Posterior cingulate gyrus (tissue), 11 donors: Measurements from ENCODE around the gene EDN2.

Experiments used
- DNase-seq, 10 donors: peaks; one replicate each; pipeline versions ENCODE4 v3.0.0 to v3.0.0-alpha.2; 2020 to 2021; ENCODE audit warnings: mixed read lengths in 3 of 10
- intact Hi-C: fragments of 100-400 bp; cut with DNase I; formaldehyde crosslinking; loops from one replicate; pipeline ENCODE4 v1.15.1; 2023

The EDN2 gene

GRCh38 chr1:41500781-41501518, 16.5 kb upstream of the EDN2 start:
- intact Hi-C loops: no loop called here

GRCh38 chr1:41500378-41500777, 15.9 kb upstream of the EDN2 start:
- intact Hi-C loops: no loop called here
- peak in 2 of 10 donors; percentile 87 to 88 for DNase-seq

More at GRCh38 chr1:41500781-41501518, 16.5 kb upstream of the EDN2 start:
- DNase-seq: peak in 2 of 10 donors; percentile 42 to 62

GRCh38 chr1:41499591-41499990, 15.1 kb upstream of the EDN2 start:
- intact Hi-C loops: no loop called here
- DNase-seq: peak in 2 of 10 donors; percentile 43 to 44

GRCh38 chr1:41498804-41499203, 14.3 kb upstream of the EDN2 start:
- peak in 1 of 10 donors; percentile 59 for DNase-seq
- intact Hi-C loops: no loop called here

GRCh38 chr1:41498391-41498790, 13.9 kb upstream of the EDN2 start:
- intact Hi-C loops: no loop called here
- peak in 2 of 10 donors; percentile 65 to 74 for DNase-seq

- intact Hi-C loops: no loop called here
- DNase-seq: peak in 2 of 10 donors; percentile 43 to 66
These were observed 13.1 kb upstream of the EDN2 start for GRCh38 chr1:41497461-41498030.

GRCh38 chr1:41497056-41497440, 12.6 kb upstream of the EDN2 start:
- peak in 2 of 10 donors; percentile 76 to 88 for DNase-seq
- intact Hi-C loops: no loop called here

GRCh38 chr1:41496080-41497055, 11.9 kb upstream of the EDN2 start:
- intact Hi-C loops: no loop called here
- peak in 8 of 10 donors; percentile 55 to 96 (median 72) for DNase-seq

- peak in 8 of 10 donors; percentile 28 to 94 (median 58) for DNase-seq
- intact Hi-C loops: no loop called here
These were observed 10.9 kb upstream of the EDN2 start for GRCh38 chr1:41495210-41495948.

GRCh38 chr1:41494351-41495209, 10.1 kb upstream of the EDN2 start:
- intact Hi-C loops: no loop called here
- peak in 2 of 10 donors; percentile 71 to 74 for DNase-seq

GRCh38 chr1:41493626-41494350, 9.3 kb upstream of the EDN2 start:
- intact Hi-C loops: no loop called here
- DNase-seq: peak in 2 of 10 donors; percentile 62 to 65

GRCh38 chr1:41493117-41493536, 8.6 kb upstream of the EDN2 start:
- peak in 2 of 10 donors; percentile 66 to 67 for DNase-seq
- intact Hi-C loops: no loop called here

- intact Hi-C loops: no loop called here
- DNase-seq: peak in 2 of 10 donors; percentile 46 to 47
These were observed 7.9 kb upstream of the EDN2 start for GRCh38 chr1:41492341-41492848.

- DNase-seq: peak in 2 of 10 donors; percentile 19 to 68
- intact Hi-C loops: no loop called here
These were observed 6.4 kb upstream of the EDN2 start for GRCh38 chr1:41490911-41491310.

- no peak for DNase-seq
- intact Hi-C loops: no loop called here
These were observed 5.1 kb upstream of the EDN2 start for GRCh38 chr1:41489561-41489960.

- intact Hi-C loops: no loop called here
- DNase-seq: peak in 4 of 10 donors; percentile 12 to 72 (median 40)
These were observed 3.8 kb upstream of the EDN2 start for GRCh38 chr1:41488040-41488951.
